DLD1 (cell line): ENCODE data around the gene MAGEA9.
"Not testable (repeated sequence)": the region's sequence is repeated elsewhere in the genome, so short reads cannot be mapped to it uniquely, and the experiment has no call there.

Experiments
- in situ Hi-C: cut with HindIII; loops from 2 replicates; pipeline ENCODE4 v1.10.0; 2017; ENCODE audit warnings: low sequenced_read_pairs

Gene MAGEA9

DNA sequence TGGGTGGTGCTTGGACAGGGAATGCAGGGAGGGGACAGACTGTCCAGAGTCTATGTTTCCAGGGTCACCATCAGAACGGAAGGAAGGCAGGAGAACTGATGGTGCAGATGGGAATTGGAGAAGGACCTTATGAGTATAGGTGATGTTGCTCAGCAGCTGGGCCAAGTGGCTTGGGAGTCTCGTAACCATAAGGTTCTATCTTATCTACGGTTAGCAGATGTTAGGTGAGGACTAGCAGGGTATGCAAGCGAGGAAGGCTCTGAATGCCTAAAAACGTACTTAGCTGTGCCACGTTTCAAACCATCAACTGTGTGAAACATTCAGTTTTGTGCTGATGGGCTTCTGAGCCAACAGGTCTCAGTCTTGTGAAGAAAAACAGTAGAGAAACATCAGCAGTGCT is 22.4 kb downstream of the MAGEA9 start:
- in situ Hi-C loops = no loop called here

DNA sequence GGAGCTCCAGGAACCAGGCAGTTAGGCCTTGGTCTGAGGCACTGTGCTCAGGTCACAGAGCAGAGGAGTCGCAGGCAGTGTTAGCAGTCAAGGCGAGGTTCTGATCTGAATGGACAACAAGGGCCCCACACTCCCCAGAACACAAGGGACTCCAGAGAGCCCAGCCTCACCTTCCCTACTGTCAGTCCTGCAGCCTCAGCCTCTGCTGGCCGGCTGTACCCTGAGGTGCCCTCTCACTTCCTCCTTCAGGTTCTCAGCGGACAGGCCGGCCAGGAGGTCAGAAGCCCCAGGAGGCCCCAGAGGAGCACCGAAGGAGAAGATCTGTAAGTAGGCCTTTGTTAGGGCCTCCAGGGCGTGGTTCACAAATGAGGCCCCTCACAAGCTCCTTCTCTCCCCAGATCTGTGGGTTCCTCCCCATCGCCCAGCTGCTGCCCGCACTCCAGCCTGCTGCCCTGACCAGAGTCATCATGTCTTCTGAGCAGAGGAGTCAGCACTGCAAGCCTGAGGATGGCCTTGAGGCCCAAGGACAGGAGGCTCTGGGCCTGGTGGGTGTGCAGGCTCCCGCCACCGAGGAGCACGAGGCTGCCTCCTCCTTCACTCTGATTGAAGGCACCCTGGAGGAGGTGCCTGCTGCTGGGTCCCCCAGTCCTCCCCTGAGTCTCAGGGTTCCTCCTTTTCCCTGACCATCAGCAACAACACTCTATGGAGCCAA is 26.2 kb downstream of the MAGEA9 start:
- in situ Hi-C loops = no loop called here

DNA sequence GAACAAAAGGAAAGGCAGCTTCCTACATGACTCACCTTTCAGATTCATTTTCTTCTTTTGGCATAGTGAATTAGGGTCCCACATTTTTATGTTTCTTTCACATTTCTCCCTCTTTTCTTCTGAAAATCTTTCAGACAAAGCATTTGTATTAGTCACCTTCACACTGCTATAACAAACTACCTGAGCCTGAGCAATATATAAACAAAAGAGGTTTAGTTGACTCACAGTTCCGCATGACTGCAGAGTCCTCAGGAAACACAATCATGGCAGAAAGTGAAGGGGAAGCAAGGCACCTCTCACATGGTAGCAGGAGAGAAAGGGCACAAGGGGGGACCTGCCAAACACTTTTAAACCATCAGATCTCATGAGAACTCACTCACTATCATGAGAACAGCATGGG is 36.9 kb downstream of the MAGEA9 start:
- in situ Hi-C loops = no loop called here

DNA sequence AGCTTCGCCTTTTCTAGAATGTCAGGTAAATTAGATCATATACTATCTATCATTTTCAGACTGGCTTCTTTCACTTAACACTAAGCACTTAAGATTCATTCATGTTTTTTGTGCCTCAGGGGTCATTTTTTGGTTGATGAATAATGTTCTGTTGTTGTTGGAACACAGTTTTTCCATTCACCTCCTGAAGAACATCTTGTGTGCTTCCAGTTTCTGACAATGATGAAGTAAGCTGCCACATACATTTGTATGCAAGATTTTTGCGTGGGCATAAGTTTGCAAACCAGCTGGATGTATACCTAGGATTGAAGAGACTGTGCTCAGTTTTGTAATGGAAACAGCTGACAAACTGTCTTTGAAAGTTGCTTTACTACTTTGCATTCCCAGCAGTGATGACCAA is 37.6 kb downstream of the MAGEA9 start:
- in situ Hi-C loops = no loop called here

- in situ Hi-C loops = no loop called here
These were observed 43.7 kb downstream of the MAGEA9 start for GRCh38 chrX:149825424-149825823.

GRCh38 chrX:149827254-149827653 is 45.5 kb downstream of the MAGEA9 start:
- in situ Hi-C loops = no loop called here

DNA sequence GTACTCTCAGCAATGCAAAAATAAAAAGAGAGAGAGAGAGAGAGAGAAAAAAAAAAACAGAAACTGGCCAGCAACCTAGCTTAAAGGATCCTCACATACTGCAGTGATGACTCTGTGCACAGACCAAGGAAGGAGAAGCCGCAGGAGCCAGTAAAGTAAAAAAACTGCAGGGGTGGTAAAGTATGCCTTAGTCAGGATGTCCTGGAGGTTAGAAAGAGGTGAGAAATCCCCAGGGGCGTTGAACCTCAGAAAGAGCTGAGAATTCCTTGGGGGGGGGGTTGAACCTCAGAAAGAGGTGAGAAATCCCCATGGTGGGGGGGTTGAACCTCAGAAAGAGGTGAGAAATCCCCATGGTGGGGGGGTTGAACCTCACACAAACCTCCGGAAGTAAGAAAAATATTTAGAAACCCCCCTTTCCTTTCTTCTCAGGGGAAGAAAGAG is 48.0 kb downstream of the MAGEA9 start:
- in situ Hi-C loops = no loop called here

GRCh38 chrX:149830192-149830873 is 48.6 kb downstream of the MAGEA9 start:
- in situ Hi-C loops = no loop called here

DNA sequence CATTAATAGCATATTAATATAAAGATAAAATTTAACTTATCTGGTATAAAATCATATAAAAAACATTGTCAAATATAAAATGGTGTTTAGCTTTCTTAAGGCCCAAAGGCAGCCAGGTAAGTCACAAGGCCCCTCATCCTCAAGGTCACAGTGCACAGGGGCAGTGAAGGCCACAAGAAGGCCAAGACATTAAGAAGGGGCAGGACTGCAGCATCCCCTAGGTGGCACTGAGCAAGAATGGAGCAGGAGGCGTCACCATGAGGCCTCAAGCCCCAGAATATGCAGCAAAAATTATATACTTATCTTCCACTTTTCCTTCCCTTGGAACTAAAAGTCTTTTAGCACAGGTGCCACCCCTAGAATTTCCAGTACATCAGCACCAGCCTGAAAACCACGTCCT is 49.7 kb downstream of the MAGEA9 start:
- in situ Hi-C loops = no loop called here

DNA sequence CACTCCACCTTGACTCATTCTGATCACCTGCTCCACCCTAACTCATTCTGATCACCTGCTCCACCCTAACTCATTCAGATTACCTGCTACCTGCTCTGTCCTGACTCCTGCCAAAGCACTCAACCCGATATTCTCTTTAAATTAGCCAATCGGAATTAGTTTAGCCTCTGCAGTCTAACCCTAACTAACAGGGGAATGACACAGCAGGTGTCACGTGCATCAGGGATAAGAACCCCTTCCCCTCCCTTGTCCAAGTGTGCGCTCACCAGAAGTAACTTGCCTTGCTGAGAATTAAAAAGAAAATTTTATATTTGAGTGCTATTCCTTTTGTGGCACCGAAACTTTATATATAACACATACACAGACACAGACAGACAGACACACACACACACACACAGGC is 55.0 kb downstream of the MAGEA9 start:
- in situ Hi-C loops = not testable (repeated sequence)

- in situ Hi-C loops = no loop called here
These were observed 55.4 kb downstream of the MAGEA9 start for GRCh38 chrX:149837167-149837566.
